Measurements from ENCODE around the gene HSH2D. TPM values are rescaled to one million over a fixed set of nuclear protein-coding genes. Genes with fewer than 3 reads are reported as not detected.

HSH2D gene
- total and polyA plus RNA-seq, 10 of the 15 experiments (the other 5 are each of a cell fraction or from before 2014, with no cell fraction given) = 22.0 to 145 (median 89.3) TPM

DNA sequence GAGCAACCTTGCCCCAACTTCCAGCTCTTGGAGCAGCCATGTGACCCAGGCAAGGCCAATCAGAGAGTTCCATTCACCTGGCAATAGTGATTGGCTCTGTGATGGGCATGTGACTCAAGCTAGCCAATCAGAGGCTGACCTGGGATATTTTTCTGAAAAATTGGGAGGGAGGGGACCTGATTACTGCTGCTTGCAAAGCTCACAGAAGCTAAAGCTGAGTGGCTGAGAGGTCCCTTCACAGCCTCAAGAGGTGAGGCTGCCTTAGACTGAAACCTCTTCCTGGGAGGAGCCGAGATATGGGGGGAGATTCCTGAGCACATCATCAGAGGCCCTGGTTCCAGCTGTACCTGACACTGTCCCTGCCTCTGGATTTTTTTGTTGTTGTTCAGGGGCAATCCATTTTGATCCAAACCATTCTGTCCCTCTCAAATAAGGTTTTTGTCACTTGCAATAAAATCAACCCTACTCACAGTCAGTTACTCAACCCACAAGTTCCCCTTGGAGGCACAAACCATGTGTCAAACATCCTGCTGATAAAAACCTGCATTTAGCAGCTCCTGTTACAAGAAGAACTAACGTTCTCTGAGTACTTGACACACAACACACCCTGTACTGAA lies 25.1 kb downstream of the HSH2D start:
- in situ Hi-C loops (cut with MboI) = no loop called here
- intact Hi-C loops (cut with micrococcal nuclease; ENCODE audit: unreplicated experiment) = no loop called here
- H4K20me1 ChIP-seq (ENCODE audit: control insufficient read depth, insufficient read depth) = no peaks in the 10 kb centered on the region
- RAD21 ChIA-PET (ENCODE audit: unreplicated experiment) = interaction anchor here (1.2 kb wide), 1 partner anchor 23 kb away, joined by 4 read pairs; no protein-coding TSS in a partner anchor
- H3K36me3 ChIP-seq (ENCODE audit: control insufficient read depth in 2 of 2, insufficient read depth in 2 of 2, low read length in 1 of 2) = no peaks in the 10 kb centered on the region
- no peak overlapping the region for H3K27ac ChIP-seq (ENCODE audit: control insufficient read depth, insufficient read depth)
- SMC1A ChIA-PET (ENCODE audit: uncharacterized antibody, unreplicated experiment) = interaction anchor here (1.3 to 2.5 kb wide), 4 partner anchors 8 to 24 kb away, joined by 3 to 9 read pairs (median 6); partner anchors contain the start of gene HSH2D
- H3K27me3 ChIP-seq (replicated peaks in 1 of 2; ENCODE audit: control insufficient read depth in 2 of 2, insufficient read depth in 2 of 2, low read length in 1 of 2) = no peaks in the 10 kb centered on the region
- H2AFZ ChIP-seq (ENCODE audit: control insufficient read depth, low read depth, low read length) = peak overlapping the region; percentile 7; the same call in 1 of the 2 replicates
- POLR2A ChIA-PET = interaction anchor here (0.5 to 1.3 kb wide), 5 partner anchors 11 to 835 kb away, joined by 3 to 5 read pairs (median 3); no protein-coding TSS in a partner anchor
- WGBS (ENCODE audit: insufficient coverage, insufficient replicate concordance, low lambda C conversion rate, missing lambda C conversion rate) = 3% methylated on average over 2 of the region's 2 CpGs
- H3K9me3 ChIP-seq (replicated peaks; ENCODE audit: control insufficient read depth, insufficient read depth, low read length) = no peaks in the 10 kb centered on the region; the same call in 2 of the 3 replicates
- ATAC-seq = peak; percentile 47
- H3K4me2 ChIP-seq (ENCODE audit: control insufficient read depth, insufficient read depth) = no peak overlapping the region
- no TSS peak for BruUV-seq (replicated peaks)
- no peaks in the 10 kb centered on the region for H3K79me2 ChIP-seq (ENCODE audit: control insufficient read depth, insufficient read depth, low read length)
- CTCF ChIA-PET = interaction anchor here (1.0 to 1.6 kb wide), 6 partner anchors 23 to 249 kb away, joined by 3 to 5 read pairs (median 3); no protein-coding TSS in a partner anchor
- H3K4me3 ChIP-seq = no peak overlapping the region
- peak; percentile 59 for FAIRE-seq
- H3K9ac ChIP-seq (ENCODE audit: control insufficient read depth, insufficient read depth, low read length) = no peak overlapping the region
- H3K4me1 ChIP-seq (ENCODE audit: control insufficient read depth, insufficient read depth, low read length) = peaks cover 8% of the 10 kb centered on the region; the same call in 1 of the 2 replicates
- no peak for DNase-seq (ENCODE audit: low read depth, low spot score)
- TF ChIP-seq, protein P1, sequence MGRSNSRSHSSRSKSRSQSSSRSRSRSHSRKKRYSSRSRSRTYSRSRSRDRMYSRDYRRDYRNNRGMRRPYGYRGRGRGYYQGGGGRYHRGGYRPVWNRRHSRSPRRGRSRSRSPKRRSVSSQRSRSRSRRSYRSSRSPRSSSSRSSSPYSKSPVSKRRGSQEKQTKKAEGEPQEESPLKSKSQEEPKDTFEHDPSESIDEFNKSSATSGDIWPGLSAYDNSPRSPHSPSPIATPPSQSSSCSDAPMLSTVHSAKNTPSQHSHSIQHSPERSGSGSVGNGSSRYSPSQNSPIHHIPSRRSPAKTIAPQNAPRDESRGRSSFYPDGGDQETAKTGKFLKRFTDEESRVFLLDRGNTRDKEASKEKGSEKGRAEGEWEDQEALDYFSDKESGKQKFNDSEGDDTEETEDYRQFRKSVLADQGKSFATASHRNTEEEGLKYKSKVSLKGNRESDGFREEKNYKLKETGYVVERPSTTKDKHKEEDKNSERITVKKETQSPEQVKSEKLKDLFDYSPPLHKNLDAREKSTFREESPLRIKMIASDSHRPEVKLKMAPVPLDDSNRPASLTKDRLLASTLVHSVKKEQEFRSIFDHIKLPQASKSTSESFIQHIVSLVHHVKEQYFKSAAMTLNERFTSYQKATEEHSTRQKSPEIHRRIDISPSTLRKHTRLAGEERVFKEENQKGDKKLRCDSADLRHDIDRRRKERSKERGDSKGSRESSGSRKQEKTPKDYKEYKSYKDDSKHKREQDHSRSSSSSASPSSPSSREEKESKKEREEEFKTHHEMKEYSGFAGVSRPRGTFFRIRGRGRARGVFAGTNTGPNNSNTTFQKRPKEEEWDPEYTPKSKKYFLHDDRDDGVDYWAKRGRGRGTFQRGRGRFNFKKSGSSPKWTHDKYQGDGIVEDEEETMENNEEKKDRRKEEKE (IDR thresholded peaks at IDR 0.05) = no peak
- TF ChIP-seq ASH2L (IDR thresholded peaks at IDR 0.05; ENCODE audit: borderline replicate concordance, low read depth) (no peak), CREM (IDR thresholded peaks at IDR 0.05; ENCODE audit: low read depth) (no peak), TCF3 (IDR thresholded peaks at IDR 0.05; ENCODE audit: borderline replicate concordance, insufficient read depth, low read depth, low read length) (no peak), CHD4 (IDR thresholded peaks at IDR 0.05) (no peak), BCL11A (IDR thresholded peaks at IDR 0.05; ENCODE audit: low read depth, low read length) (no peak), HDAC2 (IDR thresholded peaks at IDR 0.05) (no peak), MEF2B (IDR thresholded peaks at IDR 0.05; ENCODE audit: partially characterized antibody, poor library complexity, severe bottlenecking) (no peak), ZSCAN29 (IDR thresholded peaks at IDR 0.05) (no peak), ZBED1 (IDR thresholded peaks at IDR 0.05; ENCODE audit: borderline replicate concordance) (no peak), FOXK2 (IDR thresholded peaks at IDR 0.05) (no peak)
- TF ChIP-seq, protein P2, sequence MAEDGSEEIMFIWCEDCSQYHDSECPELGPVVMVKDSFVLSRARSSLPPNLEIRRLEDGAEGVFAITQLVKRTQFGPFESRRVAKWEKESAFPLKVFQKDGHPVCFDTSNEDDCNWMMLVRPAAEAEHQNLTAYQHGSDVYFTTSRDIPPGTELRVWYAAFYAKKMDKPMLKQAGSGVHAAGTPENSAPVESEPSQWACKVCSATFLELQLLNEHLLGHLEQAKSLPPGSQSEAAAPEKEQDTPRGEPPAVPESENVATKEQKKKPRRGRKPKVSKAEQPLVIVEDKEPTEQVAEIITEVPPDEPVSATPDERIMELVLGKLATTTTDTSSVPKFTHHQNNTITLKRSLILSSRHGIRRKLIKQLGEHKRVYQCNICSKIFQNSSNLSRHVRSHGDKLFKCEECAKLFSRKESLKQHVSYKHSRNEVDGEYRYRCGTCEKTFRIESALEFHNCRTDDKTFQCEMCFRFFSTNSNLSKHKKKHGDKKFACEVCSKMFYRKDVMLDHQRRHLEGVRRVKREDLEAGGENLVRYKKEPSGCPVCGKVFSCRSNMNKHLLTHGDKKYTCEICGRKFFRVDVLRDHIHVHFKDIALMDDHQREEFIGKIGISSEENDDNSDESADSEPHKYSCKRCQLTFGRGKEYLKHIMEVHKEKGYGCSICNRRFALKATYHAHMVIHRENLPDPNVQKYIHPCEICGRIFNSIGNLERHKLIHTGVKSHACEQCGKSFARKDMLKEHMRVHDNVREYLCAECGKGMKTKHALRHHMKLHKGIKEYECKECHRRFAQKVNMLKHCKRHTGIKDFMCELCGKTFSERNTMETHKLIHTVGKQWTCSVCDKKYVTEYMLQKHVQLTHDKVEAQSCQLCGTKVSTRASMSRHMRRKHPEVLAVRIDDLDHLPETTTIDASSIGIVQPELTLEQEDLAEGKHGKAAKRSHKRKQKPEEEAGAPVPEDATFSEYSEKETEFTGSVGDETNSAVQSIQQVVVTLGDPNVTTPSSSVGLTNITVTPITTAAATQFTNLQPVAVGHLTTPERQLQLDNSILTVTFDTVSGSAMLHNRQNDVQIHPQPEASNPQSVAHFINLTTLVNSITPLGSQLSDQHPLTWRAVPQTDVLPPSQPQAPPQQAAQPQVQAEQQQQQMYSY (CRISPR knock-in tag; IDR thresholded peaks at IDR 0.05) = no peak
- TF ChIP-seq, protein P3, sequence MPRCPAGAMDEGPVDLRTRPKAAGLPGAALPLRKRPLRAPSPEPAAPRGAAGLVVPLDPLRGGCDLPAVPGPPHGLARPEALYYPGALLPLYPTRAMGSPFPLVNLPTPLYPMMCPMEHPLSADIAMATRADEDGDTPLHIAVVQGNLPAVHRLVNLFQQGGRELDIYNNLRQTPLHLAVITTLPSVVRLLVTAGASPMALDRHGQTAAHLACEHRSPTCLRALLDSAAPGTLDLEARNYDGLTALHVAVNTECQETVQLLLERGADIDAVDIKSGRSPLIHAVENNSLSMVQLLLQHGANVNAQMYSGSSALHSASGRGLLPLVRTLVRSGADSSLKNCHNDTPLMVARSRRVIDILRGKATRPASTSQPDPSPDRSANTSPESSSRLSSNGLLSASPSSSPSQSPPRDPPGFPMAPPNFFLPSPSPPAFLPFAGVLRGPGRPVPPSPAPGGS (IDR thresholded peaks at IDR 0.05; ENCODE audit: borderline replicate concordance, insufficient read depth, low read depth, low read length, poor library complexity, severe bottlenecking) = no peak
